ENCODE data around the gene SRPK2.

SRPK2 gene

DNA sequence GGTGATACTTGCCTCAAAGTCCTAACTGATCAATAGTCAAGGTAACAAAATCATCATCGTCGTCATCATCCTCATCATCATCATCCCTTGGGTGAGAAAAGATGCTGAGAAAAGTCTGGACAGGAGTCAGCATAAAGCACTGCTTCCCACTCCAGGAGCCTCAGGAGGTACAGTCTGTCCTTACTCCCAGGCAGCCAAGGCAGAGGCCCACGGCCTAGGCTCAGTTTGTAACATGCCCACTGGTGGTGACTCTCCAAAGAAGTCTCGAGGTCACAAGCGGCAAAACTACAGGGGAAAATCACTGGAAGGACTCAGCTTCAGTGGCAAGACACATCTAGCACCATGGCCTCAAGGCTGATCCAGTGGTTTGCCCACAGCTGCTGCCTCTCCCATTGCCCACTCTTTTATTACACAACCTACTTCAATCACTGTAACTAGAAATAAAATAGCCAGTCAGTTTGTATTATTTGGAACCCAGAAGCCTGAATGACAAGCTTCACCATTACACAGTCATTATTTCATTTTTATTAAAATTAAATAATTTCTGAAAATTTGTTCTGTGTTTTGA, 150.4 kb downstream of the SRPK2 start:
- TF ChIP-seq GATA3 (IDR thresholded peaks at IDR 0.05; ENCODE audit: low read depth, low read length) (no peak), GATA2 (IDR thresholded peaks at IDR 0.05; ENCODE audit: low read depth, low read length) (no peak)

- no peak for TF ChIP-seq GATA2 (IDR thresholded peaks at IDR 0.05; ENCODE audit: low read depth, low read length)
- TF ChIP-seq GATA3 (IDR thresholded peaks at IDR 0.05; ENCODE audit: low read depth, low read length): no peak
Measured at GRCh38 chr7:105234886-105235285, 153.8 kb downstream of the SRPK2 start.

GRCh38 chr7:105230486-105230885, 158.2 kb downstream of the SRPK2 start:
- TF ChIP-seq GATA2 (IDR thresholded peaks at IDR 0.05; ENCODE audit: low read depth, low read length): no peak
- TF ChIP-seq GATA3 (IDR thresholded peaks at IDR 0.05; ENCODE audit: low read depth, low read length): no peak

GRCh38 chr7:105229641-105230040, 159.1 kb downstream of the SRPK2 start:
- TF ChIP-seq GATA2 (IDR thresholded peaks at IDR 0.05; ENCODE audit: low read depth, low read length): no peak
- no peak for TF ChIP-seq GATA3 (IDR thresholded peaks at IDR 0.05; ENCODE audit: low read depth, low read length)

- TF ChIP-seq GATA3 (IDR thresholded peaks at IDR 0.05; ENCODE audit: low read depth, low read length) (no peak), GATA2 (IDR thresholded peaks at IDR 0.05; ENCODE audit: low read depth, low read length) (no peak)
Measured at GRCh38 chr7:105228555-105228954, 160.2 kb downstream of the SRPK2 start.

- TF ChIP-seq GATA3 (IDR thresholded peaks at IDR 0.05; ENCODE audit: low read depth, low read length): no peak
- no peak for TF ChIP-seq GATA2 (IDR thresholded peaks at IDR 0.05; ENCODE audit: low read depth, low read length)
Measured at GRCh38 chr7:105227391-105227790, 161.3 kb downstream of the SRPK2 start.

GRCh38 chr7:105224884-105225651, 163.7 kb downstream of the SRPK2 start:
- TF ChIP-seq GATA3 (IDR thresholded peaks at IDR 0.05; ENCODE audit: low read depth, low read length): no peak
- no peak for TF ChIP-seq GATA2 (IDR thresholded peaks at IDR 0.05; ENCODE audit: low read depth, low read length)

DNA sequence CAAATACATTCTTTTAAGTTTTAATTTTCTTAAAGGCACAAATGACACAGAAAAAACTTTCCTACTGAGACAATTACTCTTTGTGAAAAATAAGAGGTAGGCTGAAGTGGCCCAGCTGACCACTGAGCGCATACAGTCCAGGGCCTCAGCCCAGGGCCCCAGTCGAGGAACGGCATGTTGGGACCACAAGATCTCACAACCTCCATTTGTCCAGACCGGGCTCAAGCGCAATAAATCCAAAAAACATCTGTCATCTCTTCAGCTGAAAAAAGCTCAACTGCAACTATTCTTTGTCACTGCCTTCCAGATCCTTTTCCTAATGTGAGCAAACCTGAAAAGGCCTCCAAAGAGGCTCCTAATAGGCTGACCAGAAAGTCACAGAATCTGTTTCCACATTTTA, 165.8 kb downstream of the SRPK2 start:
- TF ChIP-seq GATA3 (IDR thresholded peaks at IDR 0.05; ENCODE audit: low read depth, low read length) (no peak), GATA2 (IDR thresholded peaks at IDR 0.05; ENCODE audit: low read depth, low read length) (no peak)

- TF ChIP-seq GATA2 (IDR thresholded peaks at IDR 0.05; ENCODE audit: low read depth, low read length) (no peak), GATA3 (IDR thresholded peaks at IDR 0.05; ENCODE audit: low read depth, low read length) (no peak)
Measured at GRCh38 chr7:105219771-105220160, 169.0 kb downstream of the SRPK2 start.

DNA sequence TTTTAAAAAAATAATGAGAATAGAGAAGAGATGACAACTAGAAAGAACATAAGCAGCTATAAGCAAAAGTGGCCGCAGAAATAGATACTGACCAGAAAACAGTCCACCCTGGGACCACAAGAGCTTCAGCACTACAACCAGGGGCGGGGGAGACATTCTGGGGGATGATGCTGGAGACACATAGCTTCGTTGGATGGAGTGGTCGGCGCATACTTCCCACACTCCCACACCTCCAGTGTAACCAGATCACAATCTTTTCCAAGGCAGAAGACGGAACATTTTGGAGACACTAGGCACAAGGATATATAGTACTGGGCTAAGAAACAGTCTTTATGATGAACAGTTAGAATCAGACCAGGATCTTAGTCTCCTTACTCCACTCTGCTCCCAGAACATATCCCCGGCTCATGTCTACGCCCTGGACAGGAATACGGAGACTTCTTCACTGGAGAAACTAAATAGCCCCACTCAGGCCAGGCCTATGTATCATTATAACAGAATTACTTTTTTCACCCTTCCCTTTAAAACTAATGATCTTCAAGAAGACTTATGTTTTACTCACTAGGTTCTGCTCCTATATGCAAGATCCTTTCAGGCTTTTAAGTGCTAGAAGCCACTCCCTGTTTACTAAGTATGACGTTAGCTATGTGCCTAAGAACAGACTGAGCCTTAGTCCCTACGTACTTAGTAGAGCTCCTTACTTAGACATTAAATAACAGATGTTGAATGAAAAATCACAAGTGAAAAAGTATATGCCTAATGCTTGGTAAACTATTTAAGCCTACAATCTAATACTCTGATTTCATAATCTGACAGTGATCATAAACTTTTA, 169.6 kb downstream of the SRPK2 start:
- TF ChIP-seq GATA2 (IDR thresholded peaks at IDR 0.05; ENCODE audit: low read depth, low read length): no peak
- TF ChIP-seq GATA3 (IDR thresholded peaks at IDR 0.05; ENCODE audit: low read depth, low read length): no peak

DNA sequence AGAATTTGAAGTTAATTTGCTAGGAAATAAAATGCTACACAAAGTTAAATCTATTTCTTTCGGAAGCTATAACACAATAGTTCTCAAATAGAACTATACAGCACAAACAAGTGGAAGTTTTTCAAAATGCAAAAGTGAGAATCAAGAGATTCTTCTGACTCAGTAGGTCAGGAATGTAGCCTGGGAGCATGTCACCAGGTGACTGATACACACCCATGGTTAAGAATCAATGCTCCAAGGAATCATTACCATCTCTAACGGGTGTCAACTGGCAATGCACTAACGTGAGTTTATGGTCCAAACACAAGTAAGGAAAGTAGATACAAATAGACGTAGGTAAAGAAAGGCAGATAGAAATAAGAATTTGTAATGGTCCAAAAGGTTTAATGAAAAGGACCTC, 170.5 kb downstream of the SRPK2 start:
- TF ChIP-seq GATA3 (IDR thresholded peaks at IDR 0.05; ENCODE audit: low read depth, low read length): no peak
- TF ChIP-seq GATA2 (IDR thresholded peaks at IDR 0.05; ENCODE audit: low read depth, low read length): no peak

GRCh38 chr7:105216786-105217185, 171.9 kb downstream of the SRPK2 start:
- TF ChIP-seq GATA3 (IDR thresholded peaks at IDR 0.05; ENCODE audit: low read depth, low read length): no peak
- no peak for TF ChIP-seq GATA2 (IDR thresholded peaks at IDR 0.05; ENCODE audit: low read depth, low read length)

- no peak for TF ChIP-seq GATA3 (IDR thresholded peaks at IDR 0.05; ENCODE audit: low read depth, low read length)
- no peak for TF ChIP-seq GATA2 (IDR thresholded peaks at IDR 0.05; ENCODE audit: low read depth, low read length)
Measured at GRCh38 chr7:105215821-105216220, 172.9 kb downstream of the SRPK2 start.

- TF ChIP-seq GATA2 (IDR thresholded peaks at IDR 0.05; ENCODE audit: low read depth, low read length) (no peak), GATA3 (IDR thresholded peaks at IDR 0.05; ENCODE audit: low read depth, low read length) (no peak)
Measured at GRCh38 chr7:105215182-105215581, 173.5 kb downstream of the SRPK2 start.
